Stimulated activated CD8-positive, alpha-beta memory T cell treated with anti-CD3 and anti-CD28 coated beads, Interleukin-15, amount 100 ng/mL, for 24 hours (primary cell): ENCODE data around the gene BRIP1.
A peak's percentile ranks its signal among the peaks of the same experiment; 100 is the strongest.
"Not testable (repeated sequence)": the region's sequence is repeated elsewhere in the genome, so short reads cannot be mapped to it uniquely, and the experiment has no call there.

ENCODE experiments used
- DNase-seq: peaks from one replicate; pipeline ENCODE4 v3.0.0-alpha.2; 2020; ENCODE audit warnings: low read depth

BRIP1 gene

DNA sequence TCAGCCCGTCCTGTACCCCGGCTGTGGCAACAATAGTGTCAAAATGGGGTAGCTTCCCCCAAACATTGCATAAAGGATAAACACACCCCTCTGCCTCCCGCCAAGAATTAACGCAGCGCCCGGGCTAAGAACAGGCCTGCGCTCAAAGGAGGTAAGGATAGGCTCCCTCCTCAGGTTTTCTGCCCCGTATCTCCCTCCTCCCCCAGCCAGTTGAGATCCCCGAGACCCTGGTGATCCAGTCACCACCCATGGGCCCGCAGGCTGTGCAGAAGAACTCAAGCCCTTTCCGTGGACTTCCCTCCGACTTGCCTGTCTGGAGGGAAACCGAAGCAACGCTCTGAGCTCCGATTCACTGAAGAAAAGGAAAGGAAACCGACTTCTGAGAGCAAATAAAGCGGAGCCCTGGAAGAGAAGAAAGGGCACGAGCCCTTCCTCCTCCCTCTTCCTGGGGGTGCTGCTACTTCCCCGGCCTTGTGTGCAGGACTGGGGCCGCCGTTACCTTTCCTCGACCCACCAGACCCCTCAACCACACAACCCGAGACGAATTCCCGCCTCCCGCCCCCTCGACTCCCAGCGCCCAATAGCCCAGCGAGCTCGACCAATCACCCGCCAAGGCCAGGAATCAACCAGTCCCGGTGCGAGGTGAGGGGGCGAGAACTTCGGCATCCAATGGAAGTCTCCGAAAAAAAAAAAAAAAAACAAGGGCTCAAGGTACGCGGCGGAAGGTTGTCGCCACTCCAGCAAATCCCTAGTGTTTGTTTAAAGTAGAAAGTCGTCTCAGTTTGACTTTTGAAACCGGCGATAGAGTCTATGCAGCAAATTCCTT is at the start of gene BRIP1:
TSS of gene BRIP1 (minus strand) at position 554 of the 826 bp plus-strand sequence. CDS start 1,989 bp downstream, outside the sequence.
- peak; percentile 61 for DNase-seq

DNA sequence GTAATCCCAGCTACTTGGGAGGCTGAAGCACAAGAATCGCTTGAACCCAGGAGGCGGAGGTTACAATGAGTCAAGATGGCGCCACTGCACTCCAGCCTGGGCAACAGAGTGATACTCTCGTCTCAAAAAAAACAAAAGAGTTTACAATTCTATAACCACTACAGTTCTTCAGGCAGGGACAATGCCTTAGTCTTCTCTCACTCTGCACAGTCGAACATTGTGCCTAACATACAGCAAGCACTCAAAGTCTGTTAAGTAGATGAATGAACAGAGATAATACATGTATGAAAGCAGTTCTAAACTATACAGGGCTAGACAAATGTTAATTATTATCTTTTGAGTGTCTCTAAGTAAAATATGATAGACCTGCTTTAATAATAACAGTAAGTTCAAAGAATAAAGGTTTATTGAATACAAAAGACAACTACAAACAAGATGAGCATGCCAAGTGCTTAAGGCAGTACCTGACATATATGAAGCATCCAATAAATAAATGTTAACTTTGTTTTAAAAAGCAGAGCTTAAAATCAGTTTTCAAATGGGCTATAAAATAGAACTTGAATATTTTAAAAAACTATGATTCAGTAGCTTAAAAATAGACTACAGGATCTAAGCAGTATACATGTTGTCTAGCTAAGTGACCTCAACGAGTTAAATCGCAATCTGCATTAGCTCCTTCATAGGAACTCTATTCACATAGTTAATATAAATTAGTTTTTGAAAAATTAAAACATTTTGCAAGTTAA is 45.1 kb upstream of the BRIP1 start:
- DNase-seq: no peak

DNA sequence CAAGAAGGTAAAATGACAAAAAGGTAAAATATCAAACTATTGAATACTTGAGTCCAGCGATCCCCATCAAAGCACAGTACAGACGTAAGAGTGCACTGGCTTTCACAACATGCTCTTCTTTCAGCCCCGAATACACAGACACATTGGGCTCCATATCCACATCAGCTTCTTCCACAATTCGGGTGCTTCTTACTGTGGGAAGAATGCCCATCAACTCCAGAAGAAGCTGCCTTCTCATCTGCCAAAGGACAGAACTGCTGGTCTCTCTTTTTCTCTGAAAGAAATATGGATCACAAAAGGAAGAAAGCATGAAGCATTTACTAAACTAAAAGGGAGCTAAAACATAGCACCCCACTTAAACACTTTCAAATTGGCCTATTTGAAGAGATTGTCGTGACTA is 44.0 kb upstream of the BRIP1 start:
- DNase-seq: no peak

DNA sequence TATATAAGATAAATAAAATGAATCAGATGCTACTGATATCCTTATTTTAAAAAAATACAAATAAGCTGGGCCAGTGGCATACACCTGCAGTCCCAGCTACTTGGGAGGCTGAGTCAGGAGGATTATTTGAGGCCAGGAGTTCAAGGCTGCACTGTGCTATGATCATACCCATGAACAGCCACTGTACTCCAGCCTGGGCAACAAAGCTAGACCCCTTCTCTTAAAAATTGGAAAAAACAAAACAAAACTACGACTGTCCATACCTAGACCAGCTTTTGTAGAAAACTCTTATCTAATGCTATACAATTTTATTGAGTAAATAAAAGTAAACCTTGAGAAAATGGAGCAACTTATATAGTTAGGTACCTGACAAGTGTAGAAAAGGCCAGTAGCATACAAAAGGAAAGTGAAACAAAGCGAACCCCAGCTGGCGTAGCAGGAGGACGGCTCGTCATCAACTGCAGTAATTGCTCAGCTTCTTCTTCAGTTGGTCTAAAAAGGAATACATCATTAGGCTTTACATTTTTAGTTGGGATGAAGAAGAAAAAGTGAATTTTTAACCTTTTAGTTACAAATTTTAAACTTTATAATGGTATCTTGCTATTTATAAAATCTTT is 40.9 kb upstream of the BRIP1 start:
- no peak for DNase-seq

DNA sequence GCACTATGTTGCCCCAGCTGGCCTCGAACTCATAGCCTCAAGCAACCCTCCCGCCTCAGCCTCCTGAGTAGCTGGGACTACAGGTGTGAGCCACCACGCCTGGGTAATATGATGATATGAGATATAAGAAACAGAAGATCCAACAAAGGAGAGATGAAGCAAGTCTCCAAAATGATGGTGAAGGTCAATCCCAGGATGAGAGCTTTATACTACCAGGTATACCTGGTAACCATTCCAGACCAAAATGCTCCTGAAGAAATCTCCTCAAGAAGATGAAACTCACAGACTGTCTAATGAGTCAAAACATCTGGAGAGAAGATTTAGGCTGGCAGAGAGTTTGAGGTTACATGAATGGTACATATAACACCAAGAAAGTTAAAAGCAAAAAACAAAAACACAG is 39.9 kb upstream of the BRIP1 start:
- DNase-seq: no peak

DNA sequence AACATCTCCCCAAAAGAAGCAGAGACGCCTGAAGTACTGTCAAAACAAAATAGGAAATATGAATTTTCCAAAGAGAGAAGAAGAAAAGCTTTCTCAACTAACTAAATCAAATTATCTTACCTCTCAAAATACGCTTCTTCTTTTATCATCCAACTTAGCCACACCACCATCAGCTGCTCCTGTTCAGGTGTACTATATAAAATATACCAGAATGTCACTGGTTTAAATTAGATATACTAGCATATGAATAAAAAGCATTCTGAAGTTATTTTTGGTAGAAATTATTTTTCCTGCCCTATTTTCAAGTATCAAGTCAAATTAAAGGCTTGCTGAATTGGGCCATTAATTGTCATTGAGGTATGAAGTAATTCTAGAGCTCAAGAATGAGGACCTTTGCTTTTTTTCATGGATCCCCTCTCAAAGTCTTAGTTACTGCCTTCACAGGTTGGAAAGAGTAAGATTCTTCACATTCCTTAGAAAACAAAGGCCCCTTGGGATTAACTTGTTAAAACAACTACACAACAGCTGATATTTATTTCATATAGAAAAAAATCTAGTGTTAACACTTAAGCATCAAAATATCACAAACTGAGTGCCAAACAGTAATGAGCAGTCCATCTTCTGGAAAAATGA is 34.3 kb upstream of the BRIP1 start:
- DNase-seq: no peak

DNA sequence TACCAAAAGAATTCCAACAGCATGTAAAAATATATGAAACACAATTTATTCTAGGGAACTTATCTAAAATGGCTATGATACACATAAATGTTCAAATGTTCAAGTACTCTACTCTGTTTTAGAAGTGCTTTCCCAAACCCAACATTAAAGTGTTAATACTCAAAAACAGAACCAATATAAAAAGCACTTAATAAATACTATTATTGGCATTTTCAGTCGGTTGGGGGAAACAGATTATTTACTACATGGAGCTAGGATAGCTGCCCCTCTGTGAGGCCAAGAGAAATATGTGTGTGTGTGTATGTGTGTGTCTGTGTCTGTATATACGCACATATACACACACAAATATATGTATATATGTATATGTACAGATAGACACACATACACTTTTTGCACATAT is 32.1 kb upstream of the BRIP1 start:
- DNase-seq: no peak

DNA sequence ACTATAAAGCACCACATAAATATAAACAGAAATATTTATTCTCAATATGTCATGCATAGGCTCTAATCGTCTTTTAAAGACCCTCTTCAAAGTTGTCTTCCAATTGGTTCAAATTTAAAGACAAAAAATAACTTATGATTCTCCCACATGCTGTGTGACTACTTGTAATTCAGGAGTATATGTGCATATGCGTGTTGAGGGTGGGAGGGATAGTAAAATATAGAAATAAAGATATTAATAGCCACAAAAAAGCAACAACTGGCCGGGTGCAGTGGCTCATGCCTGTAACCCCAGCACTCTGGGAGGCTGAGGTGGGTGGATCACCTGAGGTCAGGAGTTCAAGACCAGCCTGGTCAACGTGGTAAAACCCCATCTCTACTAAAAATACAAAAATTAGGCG is 31.0 kb upstream of the BRIP1 start:
- not testable (repeated sequence) for DNase-seq

DNA sequence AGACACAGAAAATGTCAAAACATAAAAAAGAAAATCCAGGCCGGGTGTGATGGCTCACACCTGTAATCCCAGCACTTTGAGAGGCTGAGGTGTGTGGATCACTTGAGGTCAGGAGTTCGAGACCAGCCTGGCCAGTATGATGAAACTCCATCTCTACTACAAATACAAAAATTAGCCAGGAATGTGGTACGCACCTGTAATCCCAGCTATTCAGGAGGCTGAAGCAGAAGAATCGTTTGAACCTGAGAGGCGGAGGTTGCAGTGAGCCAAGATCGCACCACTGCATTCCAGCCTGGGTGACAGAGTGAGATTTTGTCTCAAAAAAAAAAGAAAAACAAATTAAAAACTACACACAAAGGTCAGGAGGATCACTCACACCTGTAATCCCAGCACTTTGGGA is 24.4 kb upstream of the BRIP1 start:
- DNase-seq: not testable (repeated sequence)

DNA sequence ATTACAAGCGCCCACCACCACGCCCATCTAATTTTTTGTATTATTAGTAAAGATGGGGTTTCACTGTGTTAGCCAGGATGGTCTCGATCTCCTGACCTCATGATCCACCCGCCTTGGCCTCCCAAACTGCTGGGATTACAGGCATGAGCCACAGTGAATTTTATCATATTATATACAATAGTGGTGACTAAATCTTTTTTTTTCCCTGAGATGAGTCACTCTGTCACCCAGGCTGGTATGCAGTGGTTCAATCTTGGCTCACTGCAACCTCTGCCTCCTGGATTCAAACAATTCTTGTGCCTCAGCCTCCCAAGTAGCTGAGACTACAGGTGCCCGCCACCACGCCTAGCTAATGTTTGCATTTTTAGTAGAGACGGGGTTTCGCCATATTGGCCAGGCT is 22.5 kb upstream of the BRIP1 start:
- not testable (repeated sequence) for DNase-seq

DNA sequence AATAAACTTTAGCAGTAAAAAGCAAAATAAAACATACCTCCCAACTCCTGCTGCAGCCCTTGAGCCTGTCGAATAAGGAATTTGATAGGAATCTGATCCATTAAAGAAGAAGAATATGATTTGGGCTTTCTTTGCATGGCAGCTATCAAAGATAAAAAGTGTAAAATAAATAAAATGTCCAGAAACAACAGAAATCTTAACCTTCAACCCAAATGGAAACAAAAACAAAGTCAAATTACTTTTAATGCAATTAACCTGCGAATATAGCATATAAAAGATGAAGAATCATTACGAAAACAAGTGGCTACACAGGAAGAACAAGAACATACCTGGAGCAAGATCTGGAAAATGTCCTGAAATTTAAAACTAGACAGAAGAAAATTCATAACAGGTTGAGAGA is 21.5 kb upstream of the BRIP1 start:
- DNase-seq: no peak

DNA sequence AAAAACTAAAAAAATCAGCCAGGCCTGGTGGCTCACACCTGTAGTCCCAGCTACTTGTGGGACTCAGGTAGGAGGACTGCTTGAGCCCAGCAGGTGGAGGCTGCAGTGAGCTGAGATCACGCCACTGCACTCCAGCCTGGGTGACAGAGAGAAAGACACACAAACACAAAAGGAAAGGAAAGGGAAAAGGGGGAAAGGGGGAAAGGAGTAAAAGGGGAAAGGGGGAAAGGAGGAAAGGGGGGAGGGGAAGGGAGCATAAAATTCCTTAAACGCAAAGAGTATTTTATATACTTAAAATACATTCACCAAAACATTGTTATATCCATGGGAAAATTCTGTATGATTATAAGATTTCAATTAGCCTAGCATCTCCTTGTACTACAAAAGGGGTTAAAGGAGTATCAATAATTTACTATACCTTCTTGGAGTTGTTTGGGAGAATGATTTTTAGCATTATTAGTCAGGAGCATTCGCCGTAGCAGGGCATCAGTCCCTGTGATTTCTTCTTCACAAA is 17.3 kb upstream of the BRIP1 start:
- no peak for DNase-seq

DNA sequence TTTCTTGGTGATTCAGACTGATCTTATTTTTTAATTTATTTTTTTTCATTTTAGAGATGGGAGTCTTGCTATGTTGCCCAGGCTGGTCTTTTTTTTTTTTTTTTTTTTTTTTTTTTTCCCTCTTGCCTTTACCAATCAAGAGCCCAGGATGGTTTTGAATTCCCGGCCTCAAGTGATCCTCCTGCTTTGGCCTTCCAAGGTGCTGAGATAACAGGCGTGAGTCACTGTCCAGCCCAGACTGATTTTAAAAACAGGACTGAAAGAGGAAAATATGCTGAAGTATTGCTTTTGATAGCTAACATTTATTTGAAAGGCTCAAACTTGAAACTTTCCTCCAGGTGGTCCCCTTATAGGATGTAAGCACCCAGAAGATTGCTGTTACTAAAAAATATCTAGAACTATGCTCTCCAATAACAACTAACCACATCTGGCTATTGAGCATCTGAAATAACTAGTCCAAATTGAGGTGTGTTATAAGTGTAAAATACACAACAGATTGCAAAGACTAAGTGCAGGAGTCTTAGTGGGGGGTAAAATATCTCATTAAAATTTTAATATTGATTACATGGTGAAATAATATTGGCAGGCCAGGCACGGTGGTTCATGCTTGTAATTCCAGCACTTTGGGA is 15.8 kb upstream of the BRIP1 start:
- DNase-seq: no peak

DNA sequence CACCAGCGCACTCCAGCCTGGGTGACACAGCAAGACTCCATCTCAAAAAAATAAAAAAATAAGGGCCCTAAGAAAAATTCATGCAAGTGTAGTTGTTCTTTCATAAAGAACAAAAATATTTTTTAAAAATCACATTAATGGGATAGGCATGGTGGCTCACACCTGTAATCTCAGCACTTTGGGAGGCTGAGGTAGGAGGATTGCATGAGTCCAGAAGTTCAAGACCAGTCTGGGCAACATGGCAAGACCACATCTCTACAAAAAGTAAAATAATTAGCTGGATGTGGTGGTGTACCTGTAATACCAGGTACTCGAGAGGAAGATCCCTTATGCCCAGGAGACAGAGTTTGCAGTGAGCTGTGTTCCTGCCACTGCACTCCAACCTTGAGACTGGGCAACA is 15.2 kb upstream of the BRIP1 start:
- no peak for DNase-seq

DNA sequence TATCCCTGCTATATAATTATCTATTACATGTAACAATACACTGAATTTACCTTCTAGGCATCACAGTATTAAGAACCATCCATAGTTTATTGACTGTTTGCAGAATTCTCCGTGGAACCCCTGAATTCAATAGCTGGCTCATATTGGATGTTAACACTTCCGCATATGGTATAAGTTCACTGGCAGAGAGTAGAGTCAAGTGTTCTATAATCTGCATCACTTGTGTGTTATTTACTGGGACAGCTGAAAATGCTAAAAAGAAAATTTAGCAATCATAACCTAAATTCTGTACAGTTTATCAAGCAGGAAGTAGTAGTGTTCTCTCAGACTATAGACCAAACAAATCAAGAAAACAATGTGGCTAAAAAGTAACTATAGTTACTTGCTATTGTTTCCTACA is 14.5 kb upstream of the BRIP1 start:
- DNase-seq: no peak

DNA sequence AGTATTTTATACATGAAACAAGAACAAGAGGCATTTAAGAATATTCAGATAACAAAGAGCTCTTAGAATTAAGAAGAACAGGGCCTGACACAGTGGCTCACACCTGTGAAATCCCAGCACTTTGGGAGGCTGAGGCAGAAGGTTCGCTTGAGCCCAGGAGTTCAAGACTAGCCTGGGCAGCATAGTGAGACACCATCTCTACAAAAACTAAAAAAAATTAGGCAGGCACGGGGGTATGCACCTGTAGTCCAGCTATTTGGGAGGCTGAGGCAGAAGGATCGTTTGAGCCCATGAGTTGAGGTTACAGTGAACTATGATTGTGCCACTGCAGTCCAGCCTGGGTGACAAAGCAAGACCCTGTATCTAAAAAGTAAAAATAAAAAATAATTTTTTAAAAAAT is 12.5 kb upstream of the BRIP1 start:
- DNase-seq: no peak

DNA sequence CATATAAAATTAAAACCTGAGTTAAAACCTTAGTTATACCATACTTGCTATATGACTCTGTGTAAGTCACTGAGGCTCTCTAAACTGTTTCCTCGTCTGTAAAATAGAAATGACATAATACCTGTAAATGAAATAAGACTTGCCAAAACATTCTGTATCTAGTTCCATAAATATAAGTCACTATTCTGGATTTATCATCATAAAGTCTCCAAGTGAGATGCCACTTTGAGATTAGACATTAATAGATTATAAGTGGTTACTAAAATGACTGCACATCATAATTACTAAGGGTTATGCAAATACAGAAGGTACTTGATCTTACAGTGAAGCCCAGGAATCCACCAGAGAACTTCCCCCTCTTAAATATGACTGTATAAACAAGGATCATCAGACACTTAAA is 12.0 kb upstream of the BRIP1 start:
- no peak for DNase-seq

DNA sequence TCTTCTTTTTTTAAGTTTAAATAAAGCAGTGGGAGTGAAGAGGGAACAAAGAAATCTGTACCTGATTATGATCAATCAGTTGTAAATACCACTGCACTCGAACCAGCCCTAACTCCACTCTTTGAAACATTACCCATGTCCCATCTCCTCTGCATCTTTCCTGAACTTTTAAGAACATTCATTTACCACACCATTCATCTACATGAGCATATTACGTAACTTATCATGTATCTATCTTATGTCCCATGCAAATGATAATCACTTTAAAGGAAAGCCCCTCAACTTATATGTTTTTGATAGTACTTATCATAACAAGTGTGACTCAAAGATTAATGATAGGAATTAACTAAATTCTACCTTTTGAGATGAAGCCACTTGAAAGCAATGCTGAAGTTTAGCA is 10.7 kb upstream of the BRIP1 start:
- no peak for DNase-seq

DNA sequence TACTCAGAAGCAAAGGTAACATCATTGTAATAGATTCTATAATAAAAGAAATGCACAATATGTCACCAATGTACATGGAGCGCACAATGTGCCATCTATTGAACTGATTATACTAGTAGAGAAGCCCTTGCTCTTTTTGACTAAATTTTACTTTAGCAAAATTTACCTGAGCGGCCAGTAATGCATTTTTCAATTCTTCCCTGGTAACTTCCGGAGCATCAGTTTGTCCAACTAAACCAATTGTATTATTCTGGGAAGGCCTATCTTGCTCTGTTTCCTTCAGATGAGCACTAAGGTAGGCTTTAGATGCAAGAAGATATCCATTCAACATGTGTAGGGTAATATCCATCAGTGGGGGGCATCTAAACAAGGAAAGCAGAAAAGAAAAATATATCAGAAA is 8.8 kb upstream of the BRIP1 start:
- DNase-seq: no peak

DNA sequence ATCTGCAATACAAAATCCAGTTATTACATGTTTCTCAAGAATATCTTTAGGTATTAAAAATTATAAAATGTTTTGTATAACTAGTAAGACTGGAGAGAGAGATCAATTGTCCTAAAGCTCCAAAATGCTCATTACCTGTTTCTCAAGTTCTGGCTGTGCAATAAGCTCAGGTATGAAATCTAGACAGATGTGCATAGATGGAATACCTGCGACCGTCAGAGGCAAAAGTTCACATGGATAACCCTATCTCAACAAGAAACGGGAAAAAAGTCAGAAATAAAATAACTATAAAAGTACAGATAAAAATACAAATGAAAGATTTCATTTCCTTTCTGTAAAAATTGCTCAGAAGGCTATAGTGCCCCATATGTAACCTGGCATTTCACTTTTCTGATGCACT is 5.8 kb upstream of the BRIP1 start:
- DNase-seq: no peak

DNA sequence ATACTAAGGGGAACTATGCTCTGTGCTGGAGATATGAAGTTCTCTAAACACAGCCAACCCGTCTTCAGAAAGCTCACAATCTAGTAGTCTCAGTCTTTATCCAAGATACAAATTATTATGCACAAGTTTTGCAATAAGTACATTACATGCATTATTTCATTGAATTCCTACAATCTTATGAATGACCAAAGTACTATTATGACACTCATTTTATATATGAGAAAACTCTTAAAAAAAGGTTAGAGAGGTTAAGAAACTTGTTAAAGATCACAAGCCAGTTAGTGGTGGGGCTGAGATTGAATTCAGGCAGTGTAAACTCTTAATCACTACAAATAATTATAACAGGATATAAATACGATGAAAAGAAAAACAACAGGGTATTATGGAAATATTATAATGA is 4.7 kb upstream of the BRIP1 start:
- no peak for DNase-seq

DNA sequence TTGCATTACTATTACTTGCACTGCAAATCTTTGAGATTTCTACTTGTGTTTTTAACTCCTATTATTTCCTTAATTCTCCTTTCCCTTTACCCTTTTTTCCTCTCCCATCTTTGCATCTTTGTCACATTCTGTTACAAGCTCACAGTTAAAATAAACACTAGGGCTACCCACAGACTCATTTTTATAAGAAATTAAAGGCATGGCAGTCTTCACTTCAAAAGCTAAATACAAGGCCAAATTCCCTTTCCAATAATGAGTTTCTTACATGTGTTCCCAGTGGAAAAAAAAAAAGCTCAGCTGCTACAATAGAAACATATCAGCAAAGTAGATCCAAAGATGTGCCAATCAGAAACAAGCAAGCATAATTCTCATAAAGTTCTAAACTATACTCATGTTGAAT is 3.7 kb upstream of the BRIP1 start:
- DNase-seq: no peak
